ENCODE measurements around the gene CTIF. TPM values are rescaled to one million over a fixed set of nuclear protein-coding genes. Genes with fewer than 3 reads are reported as not detected.

The CTIF gene
- polyA plus RNA-seq, 1 donor: 15.0 TPM

GRCh38 chr18:48904847-48905394, 366.1 kb downstream of the CTIF start:
- Histone ChIP-seq H3K27me3 (ENCODE audit: control insufficient read depth, insufficient read depth, low read length) (no peaks in the 10 kb centered on the region), H3K4me3 (ENCODE audit: low read length) (no peak overlapping the region), H3K27ac (ENCODE audit: low read length) (no peak overlapping the region), H3K9me3 (ENCODE audit: control insufficient read depth, low read depth, low read length) (peaks cover 12% of the 10 kb centered on the region), H3K4me1 (ENCODE audit: control insufficient read depth, insufficient read depth, low read length) (peaks cover 13% of the 10 kb centered on the region), H3K36me3 (ENCODE audit: control insufficient read depth, insufficient read depth, low read length) (no peaks in the 10 kb centered on the region)
- WGBS (ENCODE audit: insufficient coverage, low lambda C conversion rate): 96% methylated on average over 3 of the region's 3 CpGs
- DNase-seq: no peak

GRCh38 chr18:48905513-48905912, 366.7 kb downstream of the CTIF start:
- peaks cover 13% of the 10 kb centered on the region for H3K4me1 ChIP-seq (ENCODE audit: control insufficient read depth, insufficient read depth, low read length)
- H3K27me3 ChIP-seq (ENCODE audit: control insufficient read depth, insufficient read depth, low read length): no peaks in the 10 kb centered on the region
- no peak for DNase-seq
- no CpG with 5 or more reads among the region's 1 CpG for WGBS (ENCODE audit: insufficient coverage, low lambda C conversion rate)
- no peaks in the 10 kb centered on the region for H3K36me3 ChIP-seq (ENCODE audit: control insufficient read depth, insufficient read depth, low read length)
- no peak overlapping the region for H3K27ac ChIP-seq (ENCODE audit: low read length)
- peaks cover 12% of the 10 kb centered on the region for H3K9me3 ChIP-seq (ENCODE audit: control insufficient read depth, low read depth, low read length)
- no peak overlapping the region for H3K4me3 ChIP-seq (ENCODE audit: low read length)

GRCh38 chr18:48908916-48909315, 370.1 kb downstream of the CTIF start:
- WGBS (ENCODE audit: insufficient coverage, low lambda C conversion rate): 100% methylated on average over 1 of the region's 3 CpGs
- Histone ChIP-seq H3K27ac (ENCODE audit: low read length) (no peak overlapping the region), H3K4me3 (ENCODE audit: low read length) (no peak overlapping the region), H3K4me1 (ENCODE audit: control insufficient read depth, insufficient read depth, low read length) (no peaks in the 10 kb centered on the region), H3K27me3 (ENCODE audit: control insufficient read depth, insufficient read depth, low read length) (no peaks in the 10 kb centered on the region), H3K36me3 (ENCODE audit: control insufficient read depth, insufficient read depth, low read length) (no peaks in the 10 kb centered on the region), H3K9me3 (ENCODE audit: control insufficient read depth, low read depth, low read length) (peaks cover 14% of the 10 kb centered on the region)
- DNase-seq: no peak

- H3K27me3 ChIP-seq (ENCODE audit: control insufficient read depth, insufficient read depth, low read length): no peaks in the 10 kb centered on the region
- H3K4me1 ChIP-seq (ENCODE audit: control insufficient read depth, insufficient read depth, low read length): peaks cover 4% of the 10 kb centered on the region
- H3K9me3 ChIP-seq (ENCODE audit: control insufficient read depth, low read depth, low read length): peaks cover 10% of the 10 kb centered on the region
- 83% methylated on average over 1 of the region's 6 CpGs for WGBS (ENCODE audit: insufficient coverage, low lambda C conversion rate)
- H3K36me3 ChIP-seq (ENCODE audit: control insufficient read depth, insufficient read depth, low read length): no peaks in the 10 kb centered on the region
- H3K4me3 ChIP-seq (ENCODE audit: low read length): no peak overlapping the region
- H3K27ac ChIP-seq (ENCODE audit: low read length): no peak overlapping the region
- no peak for DNase-seq
Measured at GRCh38 chr18:48909721-48910120, 370.9 kb downstream of the CTIF start.

- no peak for DNase-seq
- WGBS (ENCODE audit: insufficient coverage, low lambda C conversion rate): 95% methylated on average over 4 of the region's 17 CpGs
Measured at GRCh38 chr18:48910972-48911545, 372.2 kb downstream of the CTIF start.

More at GRCh38 chr18:48910972-48911545, 372.2 kb downstream of the CTIF start:
- no peak overlapping the region for H3K27ac ChIP-seq (ENCODE audit: low read length)
- no peaks in the 10 kb centered on the region for H3K36me3 ChIP-seq (ENCODE audit: control insufficient read depth, insufficient read depth, low read length)
- peaks cover 14% of the 10 kb centered on the region for H3K4me1 ChIP-seq (ENCODE audit: control insufficient read depth, insufficient read depth, low read length)
- no peaks in the 10 kb centered on the region for H3K27me3 ChIP-seq (ENCODE audit: control insufficient read depth, insufficient read depth, low read length)
- no peak overlapping the region for H3K4me3 ChIP-seq (ENCODE audit: low read length)
- H3K9me3 ChIP-seq (ENCODE audit: control insufficient read depth, low read depth, low read length): peaks cover 2% of the 10 kb centered on the region

Other genes starting within 250 kb of the CTIF start
- gene ZBTB7C, start 129.6 kb upstream of the CTIF start, polyA plus RNA-seq: 1.7 TPM

Measured in large intestine (tissue), 3 donors.